Stimulated activated CD4-positive, alpha-beta T cell treated with anti-CD3 and anti-CD28 coated beads, Interleukin-2, amount 100 ng/mL, for 4 hours (primary cell): Measurements from ENCODE around the gene PTGES3L.
"Not testable (repeated sequence)": the region's sequence is repeated elsewhere in the genome, so short reads cannot be mapped to it uniquely, and the experiment has no call there.

Experiments
- DNase-seq: peaks from one replicate; pipeline ENCODE4 v3.0.0-alpha.2; 2020; ENCODE audit warnings: low read depth

PTGES3L gene

DNA sequence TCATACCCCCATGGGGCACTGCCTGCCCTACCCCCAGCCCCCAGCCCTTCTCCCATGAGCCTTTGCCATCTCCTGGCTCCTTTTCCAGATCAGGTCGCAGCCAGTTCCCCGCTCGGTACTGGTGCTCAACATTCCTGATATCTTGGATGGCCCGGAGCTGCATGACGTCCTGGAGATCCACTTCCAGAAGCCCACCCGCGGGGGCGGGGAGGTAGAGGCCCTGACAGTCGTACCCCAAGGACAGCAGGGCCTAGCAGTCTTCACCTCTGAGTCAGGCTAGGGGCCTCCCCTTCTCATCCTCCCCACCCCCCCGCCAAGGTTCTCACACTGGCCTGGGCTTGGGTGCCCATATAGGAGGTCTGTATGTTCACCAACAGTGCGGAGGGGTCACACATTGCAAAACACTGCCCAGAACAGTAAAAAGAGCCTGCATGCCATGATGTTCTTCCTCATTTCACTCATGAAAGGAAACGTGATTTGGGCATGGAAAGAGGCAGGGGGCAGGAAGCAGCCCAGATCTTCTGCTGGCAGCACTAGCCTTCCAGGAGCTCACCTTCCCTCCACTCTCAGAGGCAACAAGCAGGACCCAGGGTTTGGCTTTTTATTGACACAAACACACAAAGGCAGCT is 34.3 kb upstream of the PTGES3L start:
- no peak for DNase-seq

DNA sequence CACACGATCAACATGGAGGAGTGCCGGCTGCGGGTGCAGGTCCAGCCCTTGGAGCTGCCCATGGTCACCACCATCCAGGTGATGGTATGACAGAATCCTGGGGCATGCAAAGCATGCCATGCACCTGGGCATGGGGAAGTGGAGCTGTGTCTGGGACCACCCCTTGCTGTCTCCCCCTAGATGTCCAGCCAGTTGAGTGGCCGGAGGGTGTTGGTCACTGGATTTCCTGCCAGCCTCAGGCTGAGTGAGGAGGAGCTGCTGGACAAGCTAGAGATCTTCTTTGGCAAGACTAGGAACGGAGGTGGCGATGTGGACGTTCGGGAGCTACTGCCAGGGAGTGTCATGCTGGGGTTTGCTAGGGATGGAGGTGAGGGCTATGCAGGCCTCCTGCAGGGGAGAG is 33.4 kb upstream of the PTGES3L start:
- DNase-seq: no peak

DNA sequence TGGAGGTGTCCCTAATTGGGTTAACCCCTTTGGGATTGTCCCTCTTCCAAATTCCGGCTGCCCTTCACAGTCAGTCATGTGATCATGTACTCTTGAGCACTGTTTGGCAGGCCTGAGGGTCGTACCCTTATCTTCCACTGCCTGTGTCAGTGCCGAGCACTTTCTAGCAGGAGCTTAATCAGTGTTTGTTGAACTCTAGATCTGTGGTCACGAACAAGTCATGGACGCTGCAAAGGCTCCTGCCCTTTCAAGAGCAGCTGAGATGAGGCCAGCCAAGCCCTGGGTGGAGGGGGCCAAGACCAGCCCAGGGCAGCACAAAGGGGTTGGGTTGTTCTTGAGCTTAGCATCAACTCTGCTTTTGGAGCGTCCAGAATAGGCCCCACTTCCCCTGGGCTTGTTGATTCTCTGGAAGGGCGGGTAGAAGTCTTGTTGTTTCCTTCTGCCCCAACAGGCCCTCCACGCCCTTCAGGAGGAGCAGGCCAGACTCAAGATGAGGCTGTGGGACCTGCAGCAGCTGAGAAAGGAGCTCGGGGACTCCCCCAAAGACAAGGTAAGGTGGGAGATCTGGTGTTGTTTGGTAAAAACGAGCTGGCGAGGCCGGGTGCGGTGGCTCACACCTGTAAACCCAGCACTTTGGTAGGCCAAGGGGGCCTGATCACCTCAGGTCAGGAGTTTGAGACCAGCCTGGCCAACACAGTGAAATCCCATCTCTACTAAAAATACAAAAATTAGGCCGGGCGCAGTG is 32.0 kb upstream of the PTGES3L start:
- DNase-seq: no peak

DNA sequence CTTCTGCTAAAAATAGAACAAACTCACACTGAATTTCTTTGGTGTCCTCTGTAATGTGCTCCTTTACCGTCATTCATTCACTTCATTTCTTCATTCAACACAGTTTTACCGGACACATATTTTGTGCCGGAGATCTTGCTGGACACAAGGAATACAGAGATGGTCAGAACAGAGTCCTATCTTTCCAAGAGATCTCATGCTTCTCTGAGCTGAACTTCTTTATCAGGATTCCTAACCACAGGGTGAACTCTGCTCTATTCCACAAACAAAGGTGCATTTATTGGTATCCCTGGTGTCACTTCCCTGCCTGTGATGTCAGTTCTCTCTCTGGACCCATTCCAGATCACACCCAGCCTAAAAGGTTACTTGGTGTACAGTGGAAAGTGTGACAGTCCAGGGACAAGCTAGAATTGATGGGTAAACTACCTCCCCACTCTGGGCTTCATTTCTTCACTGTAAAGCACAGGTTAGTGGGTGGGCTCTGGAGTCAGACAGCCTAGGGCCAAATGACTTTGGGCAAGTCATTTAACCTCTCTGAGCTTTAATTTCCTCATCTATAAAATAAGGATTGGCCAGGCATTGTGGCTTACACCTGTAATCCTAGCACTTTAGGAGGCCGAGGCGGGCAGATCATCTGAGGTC is 30.9 kb upstream of the PTGES3L start:
- no peak for DNase-seq

DNA sequence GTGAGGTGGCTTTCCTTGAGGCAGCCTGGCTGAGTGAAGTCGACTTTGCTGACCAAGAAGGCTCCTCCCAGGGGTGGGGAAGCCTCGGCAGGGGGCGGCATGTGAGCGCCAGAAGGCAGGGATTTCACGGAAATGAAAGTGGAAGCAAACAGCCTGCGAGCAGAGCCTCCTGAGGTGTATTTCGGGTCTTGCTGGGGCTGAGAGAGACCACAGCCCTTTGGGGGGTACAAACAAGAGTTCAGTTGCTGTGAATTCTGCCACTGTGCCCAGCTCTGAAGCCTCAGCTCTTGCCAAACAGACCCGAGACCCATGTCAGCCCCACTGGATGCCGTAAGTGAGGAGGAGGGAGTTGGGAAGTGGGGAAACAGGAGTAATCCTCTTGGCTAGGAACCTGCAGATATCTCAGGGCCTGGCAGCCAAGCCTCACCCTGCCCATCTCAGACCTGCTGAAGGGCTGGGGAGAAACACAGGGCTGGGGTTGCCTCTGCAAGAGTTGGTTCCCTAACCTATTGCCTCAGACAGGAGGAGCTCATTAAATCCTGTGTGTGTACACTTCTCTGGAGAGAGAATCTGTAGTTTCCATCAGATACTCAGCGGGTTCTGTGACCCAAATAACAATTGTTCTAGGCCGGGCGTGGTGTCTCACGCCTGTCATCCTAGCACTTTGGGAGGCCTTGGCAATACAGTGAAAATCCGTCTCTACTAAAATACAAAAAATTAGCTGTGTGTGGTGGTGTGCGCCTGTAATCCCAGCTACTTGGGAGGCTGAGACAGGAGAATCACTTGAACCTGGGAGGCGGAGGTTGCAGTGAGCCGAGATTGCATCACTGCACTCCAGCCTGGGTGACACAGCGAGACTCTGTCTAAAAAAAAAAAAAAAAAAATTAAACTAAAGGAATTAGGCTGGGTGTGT is 27.0 kb upstream of the PTGES3L start, which contains the start of gene IFI35:
IFI35 (plus strand) TSS at position 146 of the 913 bp plus-strand sequence; CDS start at position 310, 164 bp downstream.
- peak; percentile 87 for DNase-seq

DNA sequence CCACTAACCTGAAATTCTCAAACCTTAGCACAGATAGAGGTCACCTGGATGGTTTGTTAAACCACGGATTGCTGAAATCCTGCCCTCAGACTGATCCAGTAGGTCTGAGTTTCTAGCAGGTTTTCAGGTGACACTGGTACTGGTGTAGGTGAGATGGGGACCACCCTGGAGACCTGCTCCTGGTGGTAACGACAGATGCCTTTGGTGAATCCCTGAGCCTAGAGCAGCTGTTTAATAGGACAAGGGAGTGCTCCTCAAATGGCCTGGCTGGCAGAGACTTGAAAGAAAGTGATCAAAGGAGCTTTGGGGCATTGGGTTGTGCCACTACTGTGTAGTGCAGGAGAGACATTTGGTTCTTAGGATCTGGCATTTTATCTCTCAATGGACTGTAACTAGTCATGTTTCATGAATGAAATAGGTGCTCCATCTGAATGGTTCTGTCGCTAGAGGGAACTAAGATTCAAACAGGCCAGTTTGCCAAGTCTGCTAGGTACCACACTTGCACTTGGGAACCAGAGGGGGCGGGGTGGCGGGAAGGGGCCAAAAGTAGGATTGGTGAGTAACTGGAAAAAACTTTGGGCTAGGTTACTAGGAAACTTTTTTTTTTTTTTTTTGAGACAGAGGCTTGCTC is 23.8 kb upstream of the PTGES3L start:
- DNase-seq: no peak

DNA sequence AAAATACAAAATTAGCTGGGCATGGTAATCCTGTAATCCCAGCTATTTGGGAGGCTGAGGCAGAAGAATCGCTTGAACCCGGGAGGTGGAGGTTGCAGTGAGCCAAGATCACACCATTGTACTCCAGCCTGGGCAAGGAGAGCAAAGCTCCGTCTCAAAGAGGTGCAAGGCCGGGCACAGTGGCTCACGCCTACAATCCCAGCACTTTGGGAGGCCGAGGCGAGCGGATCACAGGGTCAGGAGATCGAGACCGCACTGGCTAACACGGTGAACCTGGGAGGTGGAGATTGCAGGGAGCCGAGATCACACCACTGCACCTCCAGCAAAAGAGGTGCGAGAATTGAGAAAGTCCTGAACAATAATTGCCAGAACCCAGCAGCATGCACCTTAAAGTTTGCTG is 21.0 kb upstream of the PTGES3L start:
- DNase-seq: not testable (repeated sequence)

DNA sequence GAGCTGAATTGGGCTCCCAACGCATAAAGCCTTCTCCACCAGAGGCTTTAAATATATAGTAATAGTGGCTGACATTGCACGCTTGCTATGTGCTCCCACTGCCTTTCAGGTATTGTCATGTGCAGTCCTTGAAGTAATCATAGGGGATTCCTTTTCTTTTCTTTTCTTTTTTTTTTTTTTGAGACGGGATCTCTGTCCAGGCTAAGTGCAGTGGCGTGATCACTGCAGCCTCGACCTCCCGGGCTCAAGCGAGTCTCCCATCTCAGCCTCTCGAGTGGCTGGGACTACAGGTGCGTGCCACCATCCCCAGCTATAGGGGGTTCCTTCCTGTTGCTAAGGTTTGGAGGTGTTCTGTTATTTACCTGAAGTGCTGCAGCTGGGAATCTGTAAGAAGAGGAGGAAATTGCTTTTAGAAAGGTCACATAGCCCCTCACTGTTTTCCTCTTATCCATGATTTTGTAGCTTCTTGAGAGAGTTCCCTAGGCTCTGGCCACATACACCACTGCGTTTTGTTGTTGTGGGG is 19.2 kb upstream of the PTGES3L start:
- DNase-seq: no peak

DNA sequence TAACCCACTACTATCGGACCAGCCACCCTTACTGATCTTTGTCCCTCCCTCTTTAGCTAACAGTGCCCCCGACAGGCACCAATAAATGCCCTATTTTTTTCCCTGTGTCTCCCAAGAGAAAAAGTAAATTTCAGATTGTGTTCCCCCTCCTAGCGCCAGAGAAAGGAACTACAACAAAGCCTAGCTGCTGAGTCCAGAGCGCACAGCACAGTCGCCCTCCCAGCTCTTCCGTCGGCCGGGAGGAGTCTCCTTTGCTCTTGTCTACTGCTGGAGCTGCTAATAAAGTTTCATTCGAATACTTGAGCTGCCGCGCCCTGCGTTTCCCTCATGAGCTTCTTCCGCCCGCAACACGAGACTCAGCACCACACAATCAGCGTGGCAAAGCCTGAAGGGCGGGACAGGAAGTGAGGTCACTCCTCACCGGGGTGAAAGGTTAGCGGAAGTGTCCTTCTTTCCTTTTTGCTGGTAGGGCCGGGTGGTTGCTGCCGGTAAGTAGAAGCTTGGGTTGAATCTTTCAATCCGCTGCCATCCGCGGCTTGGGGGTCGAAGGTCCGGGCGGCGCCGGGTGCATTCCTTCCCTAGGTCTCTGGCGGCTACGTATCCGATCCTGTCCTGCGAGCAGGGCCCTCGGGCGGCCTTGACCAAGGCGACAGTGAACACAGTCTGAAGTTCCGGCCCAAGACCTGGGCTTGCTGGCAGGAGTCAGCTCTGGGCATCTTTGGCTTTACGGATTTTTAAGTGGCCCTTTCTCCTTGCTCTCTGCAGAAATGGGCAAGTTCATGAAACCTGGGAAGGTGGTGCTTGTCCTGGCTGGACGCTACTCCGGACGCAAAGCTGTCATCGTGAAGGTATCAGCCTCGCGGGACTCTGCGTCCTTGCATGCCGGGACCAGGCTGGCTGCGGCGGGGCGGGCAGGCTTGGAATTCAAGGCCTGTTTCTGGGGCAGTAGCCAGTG is 18.4 kb upstream of the PTGES3L start, which contains the start of gene RPL27:
RPL27 (plus strand) TSS at position 436 of the 955 bp plus-strand sequence; CDS start at position 768, 332 bp downstream.
- DNase-seq: peak; percentile 97

DNA sequence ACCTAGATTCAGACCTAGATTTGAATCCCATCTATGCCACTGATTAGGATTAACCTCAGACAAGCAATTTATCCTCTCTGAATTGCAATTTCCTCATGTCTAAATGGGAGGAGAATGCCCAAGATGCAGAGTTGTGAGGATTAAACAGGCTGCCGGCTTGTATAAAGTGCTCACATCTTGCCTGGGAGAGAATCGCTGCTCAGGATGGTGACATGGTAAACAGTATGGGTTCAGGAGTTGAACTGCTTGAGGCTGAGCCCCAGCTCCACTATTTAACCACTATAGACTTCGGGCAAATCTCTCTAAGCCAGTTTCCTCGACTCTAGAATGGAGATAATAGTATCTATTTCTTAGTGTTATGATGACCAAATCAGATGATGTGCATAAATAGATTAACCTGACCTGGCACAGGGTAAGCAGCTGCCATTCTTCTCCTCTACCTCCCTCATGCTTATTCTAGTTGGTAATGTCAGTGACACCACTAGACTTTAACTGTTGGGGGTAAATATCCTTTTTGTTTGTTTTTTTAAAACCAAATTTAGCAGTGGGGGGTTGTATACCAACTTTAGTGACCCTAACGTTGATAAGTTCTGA is 17.6 kb upstream of the PTGES3L start:
- DNase-seq: no peak

DNA sequence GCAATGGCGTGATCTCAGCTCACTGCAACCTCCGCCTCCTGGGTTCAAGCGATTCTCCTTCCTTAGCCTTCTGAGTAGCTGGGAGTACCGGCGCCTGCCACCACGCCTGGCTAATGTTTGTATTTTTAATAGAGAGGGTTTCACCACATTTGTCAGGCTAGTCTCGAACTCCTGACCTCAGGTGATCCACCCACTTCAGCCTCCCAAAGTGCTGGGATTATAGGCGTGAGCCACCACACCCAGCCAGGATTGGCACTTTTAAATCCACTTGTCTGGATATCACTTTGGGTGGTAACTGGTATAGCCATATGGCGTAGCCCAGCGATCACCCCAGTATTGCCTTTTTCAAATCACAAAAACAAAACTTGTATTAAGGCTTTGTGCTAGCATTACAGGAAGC is 14.0 kb upstream of the PTGES3L start:
- DNase-seq: not testable (repeated sequence)

DNA sequence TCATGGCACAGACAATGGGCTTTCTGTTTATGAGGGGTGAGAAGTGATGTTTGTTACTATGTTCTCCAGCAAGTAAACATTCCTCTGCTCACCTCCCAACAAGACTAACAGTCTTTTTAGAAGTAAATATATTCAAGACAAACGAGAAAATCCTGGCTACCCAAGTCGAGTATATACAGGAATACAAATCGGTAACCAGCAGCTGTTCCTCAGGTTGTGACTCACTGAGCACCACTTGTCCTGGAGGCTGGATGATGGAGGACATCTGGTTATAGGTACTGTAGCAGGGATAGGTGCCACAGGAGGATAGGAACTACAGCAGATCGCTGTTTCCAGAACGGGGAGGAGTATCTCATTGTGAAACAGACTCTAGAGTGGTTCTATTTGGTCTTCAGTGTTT is 13.0 kb upstream of the PTGES3L start:
- no peak for DNase-seq

DNA sequence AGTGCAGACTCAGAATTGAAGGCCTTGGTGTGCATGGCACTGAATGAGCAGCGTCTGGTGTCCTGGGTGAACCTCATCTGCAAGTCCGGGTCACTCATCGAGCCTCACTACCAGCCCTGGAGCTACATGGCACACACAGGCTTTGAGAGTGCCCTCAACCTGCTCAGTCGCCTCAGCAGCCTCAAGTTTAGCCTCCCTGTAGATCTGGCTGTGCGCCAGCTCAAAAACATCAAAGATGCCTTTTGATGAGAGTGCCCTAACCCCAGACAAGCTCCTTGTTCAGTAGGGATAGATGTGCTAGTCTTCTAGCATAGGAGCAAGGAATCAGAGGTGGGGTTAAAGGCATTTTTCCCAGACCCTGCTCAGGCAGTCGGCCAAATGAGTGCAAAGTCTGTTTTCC is 11.6 kb upstream of the PTGES3L start:
- DNase-seq: no peak

DNA sequence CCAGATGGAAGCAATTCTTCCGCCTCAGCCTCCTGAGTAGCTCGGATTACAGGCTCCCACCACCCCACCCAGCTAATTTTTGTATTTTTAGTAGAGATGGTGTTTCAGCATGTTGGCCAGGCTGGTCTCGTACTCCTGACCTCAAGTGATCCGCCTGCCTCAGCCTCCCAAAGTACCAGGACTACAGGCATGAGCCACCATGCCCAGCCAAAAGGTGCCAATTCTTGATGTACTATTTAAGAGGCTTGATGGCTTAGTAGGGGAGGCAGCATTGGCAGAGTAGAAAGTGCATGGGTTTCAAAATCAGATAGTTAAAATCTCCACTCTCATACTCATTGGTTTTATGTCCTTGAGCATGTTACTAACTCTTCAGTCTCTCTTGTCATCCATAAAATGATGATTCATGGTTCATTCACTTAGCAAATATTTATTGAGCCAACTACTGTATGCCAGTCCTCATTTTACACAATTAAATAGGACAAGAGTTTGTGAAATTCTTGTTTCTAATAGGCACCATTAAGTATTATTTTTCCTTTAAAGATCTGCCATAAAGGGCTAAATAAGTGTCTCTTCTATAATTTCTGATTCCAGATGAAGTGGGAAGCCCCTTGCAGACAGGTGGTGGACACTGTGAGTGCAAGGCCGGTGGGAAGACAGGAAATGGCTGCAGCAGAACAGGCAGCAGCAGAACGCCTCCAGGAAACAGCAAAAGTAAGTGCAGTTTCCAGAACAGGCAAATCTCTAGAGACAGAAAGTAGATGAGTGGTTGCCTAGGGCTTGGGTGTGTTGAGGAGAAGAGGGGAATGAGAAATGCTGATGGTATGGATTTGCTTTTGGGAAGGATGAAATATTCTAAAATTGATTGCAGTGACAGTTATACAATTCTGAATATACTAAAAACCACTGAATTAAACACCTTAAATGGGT is 10.1 kb upstream of the PTGES3L start:
- no peak for DNase-seq

DNA sequence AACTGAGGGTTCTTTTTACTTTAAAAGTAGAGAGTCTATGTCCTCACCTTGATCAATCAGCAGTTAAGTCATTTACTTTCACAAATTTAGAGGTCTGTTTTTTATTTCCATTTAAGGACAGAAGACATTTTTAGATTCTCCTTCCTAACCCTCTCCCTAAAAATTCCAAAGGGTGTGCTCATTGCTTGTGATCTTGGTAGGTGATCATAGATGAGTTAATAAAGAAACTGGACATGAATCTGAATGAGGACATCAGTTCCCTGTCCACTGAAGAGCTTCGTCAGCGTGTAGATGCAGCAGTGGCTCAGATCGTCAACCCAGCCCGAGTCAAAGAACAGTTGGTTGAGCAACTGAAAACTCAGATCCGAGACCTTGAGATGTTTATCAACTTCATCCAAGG is 9.3 kb upstream of the PTGES3L start:
- DNase-seq: no peak

DNA sequence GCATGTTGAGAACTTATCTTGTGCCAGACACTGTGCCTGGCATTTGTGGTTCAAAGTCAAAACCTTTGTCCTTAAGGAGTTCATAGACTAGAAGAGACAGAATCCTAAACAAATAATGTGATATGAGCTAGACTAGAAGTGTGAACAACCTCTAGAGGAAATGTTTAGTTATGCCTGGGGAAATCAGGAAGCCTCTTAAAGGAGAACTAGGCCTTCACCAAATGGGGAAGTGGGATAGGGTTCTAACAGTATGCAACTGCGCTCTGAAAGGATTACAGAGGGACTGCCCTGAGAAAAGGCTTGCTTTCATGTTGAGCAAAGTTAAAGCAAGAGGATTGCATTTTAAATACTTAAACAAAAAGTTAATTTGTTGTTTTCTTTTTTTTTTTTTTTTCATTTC is 5.3 kb upstream of the PTGES3L start:
- DNase-seq: no peak

DNA sequence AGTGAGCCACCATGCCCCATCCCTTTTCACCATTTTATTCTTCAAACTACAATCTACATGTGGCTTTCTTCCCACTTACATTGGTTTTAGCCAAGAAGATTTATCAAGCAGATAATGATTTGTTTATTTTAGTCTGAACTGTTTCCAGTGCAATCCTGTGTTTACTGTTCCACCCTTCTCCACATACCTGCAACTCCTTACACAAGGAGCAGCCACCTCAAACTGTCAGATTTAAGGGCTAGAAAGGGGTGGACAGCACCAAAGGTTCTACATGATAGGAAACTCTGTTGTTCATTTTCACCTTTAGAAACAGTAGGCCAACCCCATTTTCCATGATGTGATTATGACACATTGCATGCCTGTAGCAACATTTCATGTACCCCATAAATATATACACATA is 2.4 kb upstream of the PTGES3L start:
- no peak for DNase-seq

DNA sequence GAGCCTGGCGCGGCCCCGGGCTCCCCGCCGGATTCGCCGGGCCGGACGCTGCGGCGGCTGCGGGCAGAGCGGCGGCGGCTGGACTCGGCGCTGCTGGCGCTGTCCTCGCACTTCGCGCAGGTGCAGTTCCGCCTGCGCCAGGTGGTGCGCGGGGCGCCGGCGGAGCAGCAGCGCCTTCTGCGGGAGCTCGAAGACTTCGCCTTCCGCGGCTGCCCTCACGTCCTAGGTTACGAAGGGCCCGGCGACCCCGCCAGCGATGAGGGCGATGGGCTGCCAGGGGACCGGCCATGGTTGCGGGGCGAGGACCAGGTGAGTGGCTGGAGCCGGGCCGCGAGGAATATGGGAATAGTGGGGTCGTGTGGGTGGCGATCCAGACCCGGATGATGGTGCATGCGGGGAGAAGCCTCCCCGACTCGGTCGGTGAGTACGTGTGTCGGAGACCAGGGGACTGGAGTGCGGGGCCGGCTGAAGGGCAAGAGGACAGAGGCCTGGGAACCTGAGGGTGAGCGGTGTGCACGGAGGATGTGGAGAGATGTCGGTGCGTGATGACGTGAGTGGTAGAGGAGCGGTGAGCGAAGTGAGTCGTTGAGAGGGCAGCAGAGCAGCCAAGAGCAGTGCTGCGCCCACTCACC is 1.0 kb upstream of the PTGES3L start:
- peak; percentile 55 for DNase-seq
